ENCODE results near the gene RBMXL2. TPM values are rescaled to one million over a fixed set of nuclear protein-coding genes. Genes with fewer than 3 reads are reported as not detected.

The RBMXL2 gene
- total RNA-seq, 4 donors from 2014 or later = 0.15 TPM; not detected in 3

- Histone ChIP-seq H3K27ac (no peak overlapping the region), H3K4me3 (no peak overlapping the region), H3K9me3 (no peaks in the 10 kb centered on the region), H3K27me3 (no peaks in the 10 kb centered on the region), H3K4me1 (no peaks in the 10 kb centered on the region), H3K36me3 (no peaks in the 10 kb centered on the region)
- TF ChIP-seq POLR2A (IDR thresholded peaks at IDR 0.05) (no peak), POLR2AphosphoS5 (IDR thresholded peaks at IDR 0.05) (no peak), EP300 (IDR thresholded peaks at IDR 0.05) (no peak), CTCF (IDR thresholded peaks at IDR 0.05) (no peak)
- 29 to 67% methylated on average over 1 of the region's 1 CpG for WGBS, 2 donors (ENCODE audit: low coverage in 1 of 2)
- no peak for ATAC-seq
Measured at GRCh38 chr11:7060868-7061267, 27.9 kb upstream of the RBMXL2 start.

- H3K9me3 ChIP-seq = no peaks in the 10 kb centered on the region
- no peaks in the 10 kb centered on the region for H3K27me3 ChIP-seq
- ATAC-seq = no peak
- 85 to 90% methylated on average over 2 of the region's 2 CpGs for WGBS, 2 donors (ENCODE audit: low coverage in 1 of 2)
- H3K36me3 ChIP-seq = no peaks in the 10 kb centered on the region
- no peak overlapping the region for H3K27ac ChIP-seq
- no peak overlapping the region for H3K4me3 ChIP-seq
- H3K4me1 ChIP-seq = no peaks in the 10 kb centered on the region
- TF ChIP-seq POLR2AphosphoS5 (IDR thresholded peaks at IDR 0.05) (no peak), CTCF (IDR thresholded peaks at IDR 0.05) (no peak), EP300 (IDR thresholded peaks at IDR 0.05) (no peak), POLR2A (IDR thresholded peaks at IDR 0.05) (no peak)
Measured at GRCh38 chr11:7062534-7062933, 26.3 kb upstream of the RBMXL2 start.

GRCh38 chr11:7072401-7073028, 16.3 kb upstream of the RBMXL2 start:
- Histone ChIP-seq H3K4me1 (no peaks in the 10 kb centered on the region), H3K4me3 (no peak overlapping the region), H3K9me3 (no peaks in the 10 kb centered on the region), H3K27me3 (peaks cover 9% of the 10 kb centered on the region), H3K36me3 (no peaks in the 10 kb centered on the region), H3K27ac (no peak overlapping the region)
- TF ChIP-seq POLR2AphosphoS5 (IDR thresholded peaks at IDR 0.05) = no peak
- no peak for TF ChIP-seq EP300 (IDR thresholded peaks at IDR 0.05)
- TF ChIP-seq CTCF (IDR thresholded peaks at IDR 0.05) = no peak
- TF ChIP-seq POLR2A (IDR thresholded peaks at IDR 0.05) = no peak
- no peak for ATAC-seq
- 36 to 90% methylated on average over 3 to 4 of the region's 4 CpGs for WGBS, 2 donors (ENCODE audit: low coverage in 1 of 2)

GRCh38 chr11:7077101-7077500, 11.7 kb upstream of the RBMXL2 start:
- no peaks in the 10 kb centered on the region for H3K4me1 ChIP-seq
- H3K4me3 ChIP-seq = no peak overlapping the region
- no peaks in the 10 kb centered on the region for H3K36me3 ChIP-seq
- peaks cover 0 to 22% (median 0%) of the 10 kb centered on the region in 3 donors for H3K9me3 ChIP-seq
- TF ChIP-seq CTCF (IDR thresholded peaks at IDR 0.05) = no peak
- TF ChIP-seq POLR2AphosphoS5 (IDR thresholded peaks at IDR 0.05) = no peak
- H3K27ac ChIP-seq = no peak overlapping the region
- H3K27me3 ChIP-seq = peaks cover 9% of the 10 kb centered on the region
- WGBS, 2 donors (ENCODE audit: low coverage in 1 of 2) = 52% methylated on average over 5 of the region's 16 CpGs; no CpG with 5 or more reads in 1 of the 2 donors
- ATAC-seq = no peak

GRCh38 chr11:7079545-7080135, 9.2 kb upstream of the RBMXL2 start:
- Histone ChIP-seq H3K4me1 (no peaks in the 10 kb centered on the region), H3K27me3 (peaks cover 9% of the 10 kb centered on the region), H3K27ac (no peak overlapping the region), H3K36me3 (no peaks in the 10 kb centered on the region), H3K9me3 (peaks cover 0 to 22% (median 0%) of the 10 kb centered on the region in 3 donors), H3K4me3 (no peak overlapping the region)
- no peak for ATAC-seq
- TF ChIP-seq CTCF (IDR thresholded peaks at IDR 0.05) (no peak), POLR2AphosphoS5 (IDR thresholded peaks at IDR 0.05) (no peak), EP300 (IDR thresholded peaks at IDR 0.05) (no peak), POLR2A (IDR thresholded peaks at IDR 0.05) (no peak)
- WGBS, 2 donors (ENCODE audit: low coverage in 1 of 2) = 74 to 83% methylated on average over 6 to 7 of the region's 7 CpGs

Data from gastroesophageal sphincter (tissue), 4 donors.